HT-29 (cell line): ENCODE results near the gene TNS3. TPM values are rescaled to one million over a fixed set of nuclear protein-coding genes. Genes with fewer than 3 reads are reported as not detected.
"Not testable (repeated sequence)": the region's sequence is repeated elsewhere in the genome, so short reads cannot be mapped to it uniquely, and the experiment has no call there.

ENCODE experiments used
- DNase-seq: peaks from one replicate; pipeline ENCODE4 v3.0.0-alpha.2; 2015; ENCODE audit warnings: low spot score
- total RNA-seq: library from RNA; depleted of rRNA; stranded (reverse); fragments of >200 nt; shearing (Covaris generic); gene quantifications from 2 replicates; pipeline ENCODE4 v1.2.3, GENCODE V29; 2014

The TNS3 gene
- total RNA-seq, 1 experiment from 2014 or later, result 45.2 TPM

GRCh38 chr7:47266131-47266706, 315.7 kb downstream of the TNS3 start:
- peak; percentile 83 for DNase-seq

- DNase-seq, result no peak
Observed at GRCh38 chr7:47265621-47266020, 316.3 kb downstream of the TNS3 start.

- no peak for DNase-seq
Observed at GRCh38 chr7:47264021-47264651, 317.8 kb downstream of the TNS3 start.

GRCh38 chr7:47262881-47263280, 319.0 kb downstream of the TNS3 start:
- no peak for DNase-seq

GRCh38 chr7:47262160-47262559, 319.8 kb downstream of the TNS3 start:
- not testable (repeated sequence) for DNase-seq

- DNase-seq, result no peak
Observed at GRCh38 chr7:47260270-47260669, 321.6 kb downstream of the TNS3 start.

GRCh38 chr7:47259682-47260081, 322.2 kb downstream of the TNS3 start:
- DNase-seq, result no peak

- DNase-seq, result no peak
Observed at GRCh38 chr7:47258798-47259197, 323.1 kb downstream of the TNS3 start.

GRCh38 chr7:47256016-47256415, 325.9 kb downstream of the TNS3 start:
- DNase-seq, result no peak

GRCh38 chr7:47255441-47255840, 326.5 kb downstream of the TNS3 start:
- no peak for DNase-seq

- DNase-seq, result no peak
Observed at GRCh38 chr7:47255007-47255406, 326.9 kb downstream of the TNS3 start.

- peak; percentile 63 for DNase-seq
Observed at GRCh38 chr7:47254081-47254977, 327.6 kb downstream of the TNS3 start.

- peak; percentile 39 for DNase-seq
Observed at GRCh38 chr7:47253650-47254080, 328.2 kb downstream of the TNS3 start.

- no peak for DNase-seq
Observed at GRCh38 chr7:47252675-47253074, 329.2 kb downstream of the TNS3 start.

- DNase-seq, result no peak
Observed at GRCh38 chr7:47249361-47249760, 332.6 kb downstream of the TNS3 start.

GRCh38 chr7:47248797-47249196, 333.1 kb downstream of the TNS3 start:
- no peak for DNase-seq

GRCh38 chr7:47247132-47247531, 334.8 kb downstream of the TNS3 start:
- no peak for DNase-seq

GRCh38 chr7:47244692-47245091, 337.2 kb downstream of the TNS3 start:
- no peak for DNase-seq

GRCh38 chr7:47241112-47242065, 340.5 kb downstream of the TNS3 start:
- DNase-seq, result no peak

GRCh38 chr7:47239931-47240421, 341.9 kb downstream of the TNS3 start:
- no peak for DNase-seq

- no peak for DNase-seq
Observed at GRCh38 chr7:47239034-47239433, 342.9 kb downstream of the TNS3 start.
